Inflammatory macrophage treated with lipopolysaccharide for 4 hours (primary cell): ENCODE measurements around the gene NFU1.
A peak's percentile ranks its signal among the peaks of the same experiment; 100 is the strongest.

ENCODE experiments used
- DNase-seq: peaks from one replicate; pipeline ENCODE4 v3.0.0-alpha.2; 2020

Gene NFU1

GRCh38 chr2:69436938-69437750 lies at the start of gene NFU1:
NFU1 (minus strand) TSS chr2:69437435; CDS start chr2:69437422, 13 bp downstream.
- DNase-seq = peak; percentile 95

- DNase-seq = no peak
These were observed 46.5 kb upstream of the NFU1 start for GRCh38 chr2:69483696-69484095.

DNA sequence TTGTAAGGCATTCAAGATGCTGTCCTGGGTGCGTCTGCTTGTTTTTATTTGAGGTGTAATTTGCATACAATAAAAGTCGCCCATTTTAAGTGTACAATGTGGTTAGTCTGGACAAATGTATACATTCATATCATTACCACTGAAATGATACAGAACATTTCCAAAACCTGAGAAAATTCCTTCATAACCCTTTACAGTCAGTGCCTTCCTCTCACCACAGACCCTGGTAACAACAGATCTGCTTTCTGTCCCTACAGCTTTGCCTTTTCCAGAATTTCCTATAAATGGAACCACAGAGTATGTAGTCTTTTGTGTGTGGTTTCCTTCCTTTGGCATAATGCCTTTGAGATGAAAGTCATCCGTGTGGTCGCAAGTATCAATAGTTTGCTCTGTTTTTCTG lies 45.8 kb upstream of the NFU1 start:
- no peak for DNase-seq

DNA sequence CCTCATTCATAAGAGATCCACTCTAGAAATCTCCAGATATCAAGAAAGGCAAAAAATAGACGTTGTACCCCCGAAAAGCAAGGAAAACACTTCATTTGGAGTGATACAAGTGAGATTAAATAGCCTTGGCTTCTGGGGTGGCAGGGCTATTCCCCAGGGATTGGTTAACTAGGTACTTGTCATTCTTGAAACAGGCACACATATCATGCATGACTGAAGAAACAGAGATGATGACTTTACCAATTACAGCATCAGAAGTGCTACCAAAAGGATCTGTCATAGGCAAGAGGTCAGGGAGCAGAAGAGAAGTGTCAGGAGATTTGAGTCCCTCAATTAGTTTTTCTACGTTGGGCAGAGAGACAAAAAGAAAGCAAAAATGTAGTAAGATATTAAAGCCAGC lies 45.2 kb upstream of the NFU1 start:
- no peak for DNase-seq

GRCh38 chr2:69481421-69481820 lies 44.2 kb upstream of the NFU1 start:
- DNase-seq = no peak

DNA sequence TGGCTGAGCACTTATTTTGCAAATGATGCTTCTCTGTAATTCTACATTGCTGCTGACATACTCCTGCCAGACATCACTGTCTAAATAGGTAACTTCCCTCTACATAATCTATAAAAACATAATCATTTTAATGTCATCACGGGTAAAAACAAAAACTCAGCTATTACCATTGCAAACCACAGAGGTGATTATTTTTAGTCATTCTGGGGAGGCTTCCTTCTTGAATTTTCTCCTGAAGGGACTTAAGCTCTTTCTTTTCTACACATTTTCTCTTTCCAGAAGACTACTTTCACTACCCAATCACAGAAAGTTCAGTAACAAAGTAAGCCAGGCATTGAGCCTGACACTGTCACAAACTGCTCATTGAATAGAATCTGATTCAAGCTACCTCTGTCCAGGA lies 40.4 kb upstream of the NFU1 start:
- DNase-seq = no peak

GRCh38 chr2:69474688-69475087 lies 37.5 kb upstream of the NFU1 start:
- no peak for DNase-seq

DNA sequence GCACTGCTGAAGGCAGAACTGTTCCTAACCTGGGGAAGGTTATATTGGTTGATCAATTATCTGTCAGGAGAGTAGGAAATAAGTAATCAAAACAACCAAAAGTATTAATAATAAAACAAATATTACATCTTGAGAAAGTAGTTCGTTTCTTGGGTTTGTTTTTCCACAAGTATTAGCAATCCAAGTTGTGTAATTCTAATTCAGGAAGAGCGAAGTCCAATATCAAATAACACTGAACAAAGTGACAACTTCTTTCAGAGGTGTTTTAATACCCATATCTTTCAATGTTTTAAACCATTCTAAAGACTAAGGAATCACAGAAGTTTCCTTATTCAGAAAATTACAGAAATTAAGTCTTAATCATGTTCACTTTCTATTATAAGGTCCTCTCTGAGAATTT lies 34.6 kb upstream of the NFU1 start:
- no peak for DNase-seq

GRCh38 chr2:69470911-69471310 lies 33.7 kb upstream of the NFU1 start:
- DNase-seq = no peak

DNA sequence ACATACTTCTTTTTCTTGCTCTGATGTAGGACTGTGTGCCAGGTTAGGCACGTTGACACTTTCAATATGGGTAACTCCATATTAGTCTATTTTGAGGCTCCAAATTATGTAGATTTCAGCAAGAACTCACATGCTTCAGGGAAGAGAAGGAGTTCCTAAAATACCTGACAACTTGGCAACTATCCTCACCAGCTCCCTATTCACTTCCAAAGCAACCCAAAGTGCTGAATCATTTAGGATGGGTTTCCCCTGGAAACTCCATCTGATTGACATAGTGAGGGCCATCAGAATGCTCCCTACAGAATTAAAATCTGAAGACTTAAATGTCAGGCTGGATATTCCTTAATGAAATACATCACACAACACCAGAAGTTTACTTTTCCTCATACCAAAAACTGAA lies 32.5 kb upstream of the NFU1 start:
- DNase-seq = no peak

GRCh38 chr2:69469375-69469774 lies 32.1 kb upstream of the NFU1 start:
- DNase-seq = no peak

GRCh38 chr2:69466728-69467127 lies 29.5 kb upstream of the NFU1 start:
- no peak for DNase-seq

DNA sequence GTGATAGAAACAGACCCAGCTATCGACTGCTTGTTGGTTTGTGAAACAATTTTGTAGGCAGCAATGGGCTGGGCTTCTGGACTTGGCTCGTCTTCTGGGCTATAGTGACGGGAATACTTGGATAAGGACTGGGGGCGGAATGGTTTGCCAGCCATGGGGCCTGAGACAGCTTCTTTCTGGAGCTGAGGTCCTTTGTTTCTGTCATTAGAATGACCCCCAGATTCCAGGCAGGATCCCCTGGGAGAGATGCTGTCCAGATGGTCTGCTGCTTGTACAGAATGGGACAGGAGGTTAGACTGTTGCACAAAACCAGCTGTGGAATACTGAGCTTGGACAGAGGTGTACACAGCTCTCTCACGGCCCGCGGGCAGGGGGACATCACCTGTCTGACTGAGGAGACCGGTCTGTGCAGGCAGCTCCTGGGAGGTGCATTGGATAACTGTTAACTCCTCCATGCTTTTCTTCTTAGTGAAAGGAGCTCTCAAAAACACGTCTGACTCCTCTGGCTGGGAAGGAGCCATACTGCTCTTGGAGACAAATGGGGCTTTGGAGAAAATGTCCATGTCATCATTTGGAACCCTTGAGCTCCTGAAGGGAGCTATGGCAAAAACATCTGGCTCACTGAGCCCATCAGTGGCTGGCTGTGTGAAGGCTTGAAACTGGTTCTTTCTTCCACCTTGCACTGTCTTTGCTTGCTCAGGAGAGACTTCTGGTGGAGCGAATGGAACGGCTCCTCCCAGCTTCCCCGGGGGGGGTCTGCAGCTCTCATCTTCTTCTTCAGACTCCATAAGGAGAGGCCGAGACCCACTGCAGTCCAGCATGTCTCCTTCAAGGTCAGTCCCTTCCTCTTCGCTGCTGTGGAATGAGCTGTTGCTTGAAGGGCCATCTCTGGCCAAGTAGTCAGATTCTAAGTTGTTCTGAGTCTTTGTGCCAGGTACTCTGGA lies 28.6 kb upstream of the NFU1 start:
- no peak for DNase-seq

DNA sequence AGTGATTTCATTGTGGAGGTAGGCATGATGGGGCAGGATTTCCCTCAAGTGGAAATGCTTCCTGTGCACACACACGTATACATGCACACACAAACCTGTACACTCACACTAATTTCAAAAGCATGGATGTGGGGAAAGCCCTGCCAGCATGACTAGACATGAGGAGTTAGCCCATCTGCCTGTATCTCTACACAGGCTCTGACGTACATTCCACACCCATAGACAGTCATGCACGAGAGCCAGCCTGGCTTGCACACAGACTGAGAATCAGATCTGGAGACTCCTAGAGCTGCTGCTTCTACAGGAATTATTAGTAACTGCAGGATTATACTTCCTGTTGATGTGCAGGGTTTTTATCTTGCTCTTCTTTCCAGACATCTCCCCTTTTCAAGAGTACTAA lies 27.3 kb upstream of the NFU1 start:
- no peak for DNase-seq

GRCh38 chr2:69462780-69463179 lies 25.5 kb upstream of the NFU1 start:
- DNase-seq = no peak

DNA sequence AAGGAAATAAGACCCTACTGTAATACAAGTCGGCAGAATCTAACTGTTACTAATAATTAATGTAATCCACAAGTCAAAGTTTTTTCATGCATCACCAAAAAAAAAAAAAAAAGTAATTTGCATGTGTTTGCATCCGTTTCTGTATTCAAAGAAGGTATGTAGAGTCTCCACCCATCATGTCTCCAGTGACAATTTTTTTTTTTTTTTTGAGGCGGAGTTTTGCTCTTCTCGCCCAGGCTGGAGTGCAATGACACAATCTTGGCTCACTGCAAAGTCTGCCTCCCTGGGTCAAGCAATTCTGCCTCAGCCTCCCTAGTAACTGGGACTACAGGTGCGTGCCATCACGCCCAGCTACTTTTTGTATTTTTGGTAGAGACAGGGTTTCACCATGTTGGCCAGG lies 24.2 kb upstream of the NFU1 start:
- no peak for DNase-seq

DNA sequence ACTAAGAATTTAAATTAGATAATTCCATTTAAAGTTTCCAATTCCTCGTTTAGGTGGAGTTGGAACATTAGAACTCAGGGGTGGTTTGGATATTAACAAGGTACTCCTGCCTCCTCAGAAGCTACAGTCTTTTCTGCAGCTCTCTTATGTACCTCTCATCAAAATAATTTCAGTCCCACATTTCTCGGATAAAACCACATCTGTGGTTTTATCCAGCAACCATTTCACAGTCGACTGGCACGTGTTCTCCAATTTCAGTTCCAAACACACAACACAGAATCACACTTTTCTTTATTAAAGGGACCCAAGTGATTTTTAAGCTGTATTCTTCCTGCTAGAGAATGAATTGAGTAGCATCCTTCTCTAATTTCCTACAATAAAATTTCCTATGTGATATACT lies 22.7 kb upstream of the NFU1 start:
- no peak for DNase-seq

- no peak for DNase-seq
These were observed 19.8 kb upstream of the NFU1 start for GRCh38 chr2:69456950-69457445.

GRCh38 chr2:69456154-69456553 lies 18.9 kb upstream of the NFU1 start:
- DNase-seq = no peak

- DNase-seq = no peak
These were observed 17.7 kb upstream of the NFU1 start for GRCh38 chr2:69454976-69455375.

- DNase-seq = no peak
These were observed 16.4 kb upstream of the NFU1 start for GRCh38 chr2:69453475-69454129.

DNA sequence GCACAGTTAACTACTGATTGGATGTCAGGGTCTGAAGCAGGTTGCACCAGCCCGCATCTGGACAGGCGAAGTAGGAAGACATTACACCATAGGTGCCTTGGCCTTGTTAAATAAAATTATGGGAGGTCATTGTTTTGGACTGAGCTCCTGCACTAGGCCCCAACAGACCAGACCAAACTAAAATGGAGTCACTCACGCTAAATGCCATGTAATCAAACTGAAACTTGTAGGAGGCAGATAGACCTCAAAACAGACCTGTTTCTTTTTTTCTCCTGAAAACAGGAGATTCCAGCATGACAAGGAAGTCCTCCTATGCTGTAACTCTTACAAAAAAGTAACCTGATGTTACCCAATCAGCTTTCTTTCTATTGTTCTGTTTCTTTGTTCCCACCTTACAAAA lies 15.5 kb upstream of the NFU1 start:
- no peak for DNase-seq

DNA sequence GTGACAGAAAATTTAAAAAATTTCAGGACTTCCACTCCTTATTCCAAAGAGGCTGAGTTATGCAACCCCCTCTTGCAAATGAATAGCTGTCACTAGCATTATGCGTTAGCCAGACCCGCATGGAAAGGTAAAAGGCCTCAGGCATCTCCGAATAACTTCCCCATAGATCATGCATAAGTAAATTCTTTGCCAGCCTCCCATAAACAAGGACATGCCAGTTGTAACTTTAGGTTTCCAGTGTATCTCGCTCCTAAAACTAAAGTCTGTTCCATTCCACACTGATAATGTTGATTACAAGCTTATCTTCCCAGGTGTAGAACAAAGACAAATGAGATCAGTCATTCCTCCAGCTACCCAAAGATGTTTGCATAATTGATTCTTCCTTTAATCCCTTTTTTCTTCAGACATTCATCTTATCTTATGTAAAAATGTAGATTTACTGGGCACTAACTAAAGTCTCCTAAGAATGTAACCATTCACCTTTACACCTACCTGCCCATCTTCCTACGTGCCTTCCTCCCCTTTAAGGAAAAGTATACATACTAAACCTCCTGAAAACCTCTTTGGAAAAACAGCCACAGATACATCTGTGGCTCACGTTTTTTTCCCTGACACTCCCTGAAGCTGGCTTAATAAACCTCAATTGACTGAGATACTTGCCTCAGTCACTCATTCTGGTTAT lies 13.6 kb upstream of the NFU1 start:
- DNase-seq = no peak
